Dendritic cell treated with granulocyte-macrophage colony-stimulating factor and Interleukin-4, amounts not matched to agents 40 ng/mL and 50 ng/mL, for 4 days (primary cell): ENCODE data around the gene DHX32.
"Not testable (repeated sequence)": the region's sequence is repeated elsewhere in the genome, so short reads cannot be mapped to it uniquely, and the experiment has no call there.

Source experiments
- H3K27ac Mint-ChIP-seq: one replicate; pipeline ENCODE4 v1.8.0; 2022; ENCODE audit warnings: mild to moderate bottlenecking, mixed read lengths
- H3K27me3 Mint-ChIP-seq: one replicate; pipeline ENCODE4 v1.8.0; 2022; ENCODE audit warnings: mild to moderate bottlenecking, mixed read lengths
- H3K36me3 Mint-ChIP-seq: one replicate; pipeline ENCODE4 v1.8.0; 2022; ENCODE audit warnings: low read depth, mixed read lengths
- H3K4me1 Mint-ChIP-seq: one replicate; pipeline ENCODE4 v1.8.0; 2022; ENCODE audit warnings: low read depth, mixed read lengths
- H3K4me3 Mint-ChIP-seq: one replicate; pipeline ENCODE4 v1.8.0; 2022; ENCODE audit warnings: mild to moderate bottlenecking, moderate library complexity, mixed read lengths
- H3K9me3 Mint-ChIP-seq: one replicate; pipeline ENCODE4 v1.8.0; 2022; ENCODE audit warnings: mixed read lengths
- intact Hi-C: fragments of 100-400 bp; cut with micrococcal nuclease; formaldehyde crosslinking; loops from one replicate; pipeline ENCODE4 v1.15.0; 2022

DHX32 gene

DNA sequence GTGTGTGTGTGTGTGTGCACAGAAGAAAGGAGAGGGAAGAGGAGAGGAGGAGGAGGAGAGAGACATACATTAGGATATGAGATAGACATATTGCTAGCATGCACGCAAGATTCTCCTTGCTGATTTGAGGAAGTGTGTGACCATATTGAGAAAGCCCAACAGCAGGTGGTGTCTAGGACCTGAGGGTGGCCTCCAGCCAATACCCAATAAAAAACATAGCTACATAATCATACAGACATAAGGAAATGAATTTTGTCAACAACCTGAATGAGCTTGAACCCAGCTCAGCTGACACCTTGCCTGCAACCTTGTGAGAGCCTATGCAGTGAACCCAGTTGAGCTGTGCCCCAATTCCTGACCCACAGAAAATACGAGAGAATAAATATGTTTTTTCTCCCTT lies 26.5 kb upstream of the DHX32 start:
- H3K4me3 Mint-ChIP-seq, H3K27ac Mint-ChIP-seq, H3K36me3 Mint-ChIP-seq, H3K9me3 Mint-ChIP-seq, H3K4me1 Mint-ChIP-seq, H3K27me3 Mint-ChIP-seq, intact Hi-C loops: not testable (repeated sequence)

DNA sequence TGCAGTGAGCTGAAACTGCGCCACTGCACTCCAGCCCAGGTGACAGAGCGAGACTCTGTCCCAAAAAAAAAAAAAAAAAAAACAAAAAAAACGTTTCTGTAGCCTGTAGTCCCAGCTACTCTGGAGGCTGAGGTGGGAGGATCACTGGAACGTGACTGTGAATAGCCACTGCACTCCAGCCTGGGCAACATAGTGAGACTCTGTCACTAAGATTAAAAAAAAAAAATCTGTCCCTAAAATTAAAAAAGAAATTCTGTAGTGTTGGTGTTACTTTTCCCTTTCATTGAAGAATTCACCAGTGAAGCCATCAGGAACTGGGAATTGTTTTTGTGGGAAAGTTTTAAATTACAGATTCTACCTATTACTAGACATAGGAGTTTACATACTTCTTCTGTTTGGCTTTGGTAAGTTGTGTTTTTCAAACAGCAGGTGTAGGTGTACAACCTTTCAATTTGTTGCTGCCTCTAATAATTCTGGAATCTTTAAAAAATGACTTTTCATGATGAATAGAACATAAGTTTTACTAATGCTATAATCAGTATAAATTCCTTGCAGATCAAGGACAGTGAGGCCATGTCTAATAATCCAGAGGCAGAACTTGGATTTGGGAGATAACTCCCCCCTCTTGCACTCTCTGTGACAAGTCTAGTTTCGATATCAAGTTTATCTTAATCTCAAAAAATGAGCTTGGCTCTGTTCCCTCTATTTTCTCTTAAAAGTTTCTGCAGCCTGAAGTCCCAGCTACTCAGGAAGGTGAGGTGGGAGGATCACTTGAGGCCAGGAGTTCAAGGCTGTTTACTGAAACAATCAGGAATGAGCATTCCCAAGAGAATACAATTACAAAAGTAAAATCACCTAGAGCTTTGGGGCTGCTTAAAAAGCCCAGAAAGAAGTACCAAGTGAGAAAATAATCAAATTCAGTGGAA lies 24.2 kb upstream of the DHX32 start:
- H3K4me1 Mint-ChIP-seq, H3K36me3 Mint-ChIP-seq, intact Hi-C loops, H3K27me3 Mint-ChIP-seq, H3K27ac Mint-ChIP-seq, H3K9me3 Mint-ChIP-seq, H3K4me3 Mint-ChIP-seq: not testable (repeated sequence)

DNA sequence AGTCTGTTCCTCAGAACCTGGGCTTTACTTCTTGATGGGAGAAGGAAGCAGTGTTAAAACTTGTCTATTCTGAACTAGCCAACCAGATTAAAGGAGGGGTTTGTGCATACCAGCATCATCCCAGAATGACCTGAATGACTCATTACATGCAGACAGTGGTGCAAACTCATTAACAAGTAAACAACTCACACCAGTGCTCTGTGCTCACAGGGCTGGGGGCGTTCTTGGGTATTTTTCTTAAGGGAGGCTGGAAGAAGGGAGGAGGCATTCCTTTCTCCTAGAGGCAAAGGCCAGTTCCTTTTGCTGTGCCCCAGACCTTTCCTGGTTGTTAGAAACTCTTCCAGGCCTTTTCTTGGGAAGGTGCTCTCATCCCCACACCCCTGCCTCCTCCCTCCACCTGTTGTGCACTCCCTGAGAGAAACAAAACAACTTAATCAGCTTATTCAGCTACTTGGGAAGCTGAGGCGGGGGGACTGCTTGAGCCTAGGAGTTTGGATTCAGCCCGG lies 22.1 kb upstream of the DHX32 start:
- H3K4me3 Mint-ChIP-seq, H3K27ac Mint-ChIP-seq, H3K9me3 Mint-ChIP-seq, intact Hi-C loops, H3K36me3 Mint-ChIP-seq, H3K27me3 Mint-ChIP-seq, H3K4me1 Mint-ChIP-seq: not testable (repeated sequence)

DNA sequence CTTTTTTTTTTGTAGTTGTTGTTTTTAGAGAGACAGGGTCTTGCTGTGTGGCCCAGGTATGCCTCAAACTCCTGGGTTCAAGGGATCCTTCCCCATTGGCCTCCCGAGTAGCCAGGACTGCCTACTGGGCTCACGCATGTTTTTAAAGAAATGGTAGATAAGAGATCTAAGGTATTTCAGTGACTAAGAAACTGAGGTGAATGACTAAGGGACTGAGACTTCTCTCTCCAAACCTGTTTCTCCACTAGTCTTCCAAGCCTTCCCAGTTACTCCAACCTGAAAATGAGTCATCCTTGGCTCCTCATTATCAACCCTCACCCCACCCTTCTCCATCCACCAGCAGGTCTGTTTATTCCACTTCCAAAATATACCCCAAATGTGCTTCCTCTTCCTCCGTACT lies 19.9 kb upstream of the DHX32 start:
- H3K4me3 Mint-ChIP-seq, H3K27ac Mint-ChIP-seq, H3K27me3 Mint-ChIP-seq, H3K36me3 Mint-ChIP-seq, intact Hi-C loops, H3K9me3 Mint-ChIP-seq: not testable (repeated sequence)
- peaks cover 13% of the 10 kb centered on the region for H3K4me1 Mint-ChIP-seq

DNA sequence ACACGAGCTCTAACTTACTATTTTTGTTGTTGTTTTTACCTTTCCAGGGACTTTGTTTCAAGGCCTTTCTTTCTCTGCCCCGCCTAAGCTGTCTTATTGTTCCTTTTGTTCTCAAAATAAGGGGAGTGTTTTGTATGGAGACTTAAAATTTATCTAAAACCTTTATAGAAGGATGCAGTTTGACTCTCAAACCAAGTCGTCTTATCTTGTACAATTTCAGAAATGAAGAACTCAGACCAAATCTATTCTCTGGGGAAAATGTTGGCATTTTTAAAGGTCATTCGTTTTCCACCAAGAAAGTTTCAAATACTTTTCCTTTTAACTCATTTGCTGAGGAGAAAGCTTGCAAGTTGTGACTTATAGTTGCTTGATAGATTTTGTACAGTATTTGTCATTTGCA lies 16.2 kb upstream of the DHX32 start:
- H3K36me3 Mint-ChIP-seq, H3K27ac Mint-ChIP-seq, H3K9me3 Mint-ChIP-seq, H3K27me3 Mint-ChIP-seq, H3K4me3 Mint-ChIP-seq: not testable (repeated sequence)
- intact Hi-C loops: loop anchor here (5.0 kb wide), 1 partner anchor 180 kb away; the partner anchor contains the start of gene EDRF1
- peaks cover 19% of the 10 kb centered on the region for H3K4me1 Mint-ChIP-seq

DNA sequence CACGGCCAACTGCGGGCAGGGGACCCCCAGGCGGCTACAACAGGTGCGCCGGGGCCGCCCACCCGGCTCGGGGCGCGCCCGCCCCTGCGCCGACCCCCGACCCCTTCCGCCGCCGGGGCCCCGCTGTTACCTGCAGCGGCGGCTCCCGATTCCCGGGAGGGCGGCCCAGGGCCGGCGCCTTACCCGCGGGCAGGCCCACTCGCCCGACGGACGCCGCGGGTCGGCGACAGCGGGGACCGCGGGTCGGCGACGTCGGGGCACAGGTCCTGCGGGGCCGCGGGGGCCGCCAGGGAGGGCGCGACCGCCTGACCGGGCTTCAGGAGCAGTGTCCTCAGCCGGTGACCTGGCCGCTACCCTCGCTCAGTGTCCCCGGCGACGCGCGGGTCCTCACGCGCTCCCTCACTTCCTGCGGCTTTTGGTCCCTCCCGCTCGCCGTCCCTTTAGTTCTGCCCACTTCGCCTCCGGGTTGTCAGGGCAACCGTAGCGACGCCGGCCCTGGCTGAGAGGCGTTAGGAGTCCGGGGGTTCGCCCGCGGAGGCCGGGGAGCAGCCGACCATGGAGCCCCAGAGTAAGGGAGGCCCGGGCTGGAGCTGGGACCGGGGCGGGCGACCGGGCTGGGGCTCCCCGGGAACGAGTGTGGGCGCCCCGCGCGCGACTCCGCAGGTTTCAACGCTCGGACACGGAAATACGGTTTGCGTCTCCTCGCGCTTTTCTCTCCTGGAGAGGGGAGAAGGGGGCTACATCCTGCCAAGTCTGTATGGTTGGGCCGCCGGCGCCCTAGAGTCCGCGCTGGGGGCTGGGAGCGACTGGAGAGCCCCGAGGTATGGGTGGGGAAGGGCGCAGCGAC lies 15.2 kb upstream of the DHX32 start, which contains the start of gene FANK1:
Gene FANK1 (plus strand): TSS at position 477 of the 847 bp plus-strand sequence. CDS start 79 bp downstream, at position 556.
- not testable (repeated sequence) for H3K36me3 Mint-ChIP-seq, H3K27me3 Mint-ChIP-seq, H3K9me3 Mint-ChIP-seq
- intact Hi-C loops: loop anchor here (5.0 kb wide), 1 partner anchor 179 kb away; the partner anchor contains the start of gene EDRF1
- Mint-ChIP-seq H3K4me1 (peaks cover 19% of the 10 kb centered on the region), H3K27ac (peak within 1 kb of the TSS; percentile 69), H3K4me3 (peak within 1 kb of the TSS; percentile 93)

DNA sequence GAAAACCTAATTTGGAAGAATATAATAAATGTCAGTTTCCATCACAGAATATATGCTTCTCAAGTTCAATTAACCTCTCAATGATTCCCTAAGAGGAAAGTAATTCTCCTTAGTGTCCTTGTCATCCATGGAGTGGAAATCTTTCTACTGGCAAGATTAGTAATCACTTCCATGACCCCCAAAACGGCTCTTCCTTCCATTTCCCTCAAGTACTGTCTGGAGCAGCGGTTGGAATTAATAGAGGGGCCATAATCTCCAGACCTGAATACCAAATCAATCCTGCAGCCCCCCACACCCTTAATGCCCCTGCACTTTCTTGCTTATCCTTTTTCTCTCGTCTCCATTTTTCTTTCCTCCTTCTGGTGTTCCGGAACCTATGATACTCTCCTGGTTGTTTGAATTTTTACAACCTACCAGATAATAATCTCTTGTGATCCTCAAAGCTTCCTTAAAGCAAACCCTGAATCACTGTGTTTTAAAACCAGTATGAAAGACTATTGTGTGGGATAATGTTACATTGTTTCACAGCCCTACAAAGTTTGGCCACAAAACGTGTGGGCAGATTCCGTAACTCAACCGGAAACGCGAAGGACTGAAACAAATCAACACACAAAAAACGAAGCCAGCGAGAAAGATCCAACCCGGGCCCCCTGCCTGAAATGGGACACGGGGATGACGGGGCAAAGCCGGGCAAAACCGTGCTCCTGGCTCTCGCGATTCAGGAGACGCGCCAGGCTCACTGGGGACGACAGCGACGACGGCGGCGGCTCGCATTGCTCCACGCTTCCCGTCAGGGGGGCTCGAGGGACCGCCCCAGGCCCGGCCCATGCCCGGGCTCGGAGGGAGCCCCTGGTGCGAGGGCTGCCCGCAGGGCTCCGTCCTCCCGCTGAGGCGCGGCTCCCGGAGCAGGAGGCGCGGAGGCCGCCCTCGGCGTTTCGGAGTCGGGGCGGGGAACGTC lies 14.3 kb upstream of the DHX32 start:
- not testable (repeated sequence) for H3K27me3 Mint-ChIP-seq, H3K9me3 Mint-ChIP-seq, H3K36me3 Mint-ChIP-seq
- Mint-ChIP-seq H3K4me3 (peak overlapping the region; percentile 77), H3K27ac (peak overlapping the region; percentile 52), H3K4me1 (peaks cover 19% of the 10 kb centered on the region)
- intact Hi-C loops: loop anchor here (5.0 kb wide), 1 partner anchor 178 kb away; the partner anchor contains the start of gene EDRF1

DNA sequence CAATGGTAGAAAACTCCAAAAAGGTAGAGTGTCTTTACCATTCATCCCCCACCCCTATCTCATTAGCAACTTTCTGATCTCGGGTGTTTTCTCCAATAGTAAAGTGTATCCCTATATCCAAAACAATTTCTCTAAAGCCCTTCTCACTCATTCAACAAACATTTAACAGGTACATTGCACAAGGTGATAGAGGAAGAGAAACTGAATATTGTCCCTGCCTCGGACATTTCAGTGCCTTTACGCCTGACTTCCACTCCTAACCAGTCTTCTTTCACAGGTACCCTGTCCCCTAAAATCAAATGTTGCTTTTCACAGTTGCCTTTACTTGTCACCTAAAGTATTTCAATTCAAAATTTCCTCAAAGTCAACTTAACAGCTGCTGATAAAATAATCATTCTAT lies 13.1 kb upstream of the DHX32 start:
- H3K9me3 Mint-ChIP-seq, H3K27ac Mint-ChIP-seq, H3K36me3 Mint-ChIP-seq, intact Hi-C loops, H3K4me3 Mint-ChIP-seq, H3K27me3 Mint-ChIP-seq: not testable (repeated sequence)
- H3K4me1 Mint-ChIP-seq: peaks cover 19% of the 10 kb centered on the region

DNA sequence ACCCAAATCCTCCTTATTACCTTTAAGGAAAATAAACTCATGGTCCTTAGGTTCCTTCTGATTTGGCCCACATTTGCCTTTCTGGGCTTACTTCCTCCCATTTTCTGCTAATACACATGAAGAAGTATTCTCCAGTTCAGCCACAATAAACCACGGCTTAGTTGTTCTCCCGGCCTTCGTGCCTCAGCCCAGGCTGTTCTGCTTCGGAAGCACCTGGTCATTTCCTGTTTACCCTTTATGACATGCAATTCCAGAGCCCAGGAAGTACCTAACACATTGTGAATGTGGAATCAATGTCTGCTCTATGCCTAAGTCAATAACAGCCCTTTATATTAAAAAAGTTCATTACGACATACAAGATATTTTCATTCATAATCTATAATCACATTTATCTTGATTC lies 11.3 kb upstream of the DHX32 start:
- H3K27me3 Mint-ChIP-seq, intact Hi-C loops, H3K27ac Mint-ChIP-seq, H3K4me3 Mint-ChIP-seq, H3K9me3 Mint-ChIP-seq, H3K36me3 Mint-ChIP-seq: not testable (repeated sequence)
- peaks cover 14% of the 10 kb centered on the region for H3K4me1 Mint-ChIP-seq

DNA sequence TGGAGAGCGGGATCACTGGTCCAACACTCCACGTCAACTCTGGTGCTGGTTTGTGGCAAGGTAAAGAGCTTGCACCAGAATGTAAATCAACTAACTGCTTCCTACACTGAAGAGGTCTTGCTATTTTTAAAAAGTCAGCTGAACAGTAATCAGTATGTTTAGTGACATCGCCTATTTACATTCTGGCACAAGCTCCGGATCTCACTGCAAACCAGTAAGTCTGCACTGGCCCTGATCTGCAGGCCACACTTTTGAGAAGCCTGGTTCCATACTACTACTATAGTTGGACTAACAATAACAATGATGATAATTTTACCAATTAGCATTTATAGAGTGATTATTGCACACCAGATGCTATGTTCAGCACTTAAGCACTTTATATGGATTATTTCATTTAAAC lies 8.3 kb upstream of the DHX32 start:
- H3K4me1 Mint-ChIP-seq, intact Hi-C loops, H3K9me3 Mint-ChIP-seq, H3K27ac Mint-ChIP-seq, H3K27me3 Mint-ChIP-seq, H3K4me3 Mint-ChIP-seq, H3K36me3 Mint-ChIP-seq: not testable (repeated sequence)

DNA sequence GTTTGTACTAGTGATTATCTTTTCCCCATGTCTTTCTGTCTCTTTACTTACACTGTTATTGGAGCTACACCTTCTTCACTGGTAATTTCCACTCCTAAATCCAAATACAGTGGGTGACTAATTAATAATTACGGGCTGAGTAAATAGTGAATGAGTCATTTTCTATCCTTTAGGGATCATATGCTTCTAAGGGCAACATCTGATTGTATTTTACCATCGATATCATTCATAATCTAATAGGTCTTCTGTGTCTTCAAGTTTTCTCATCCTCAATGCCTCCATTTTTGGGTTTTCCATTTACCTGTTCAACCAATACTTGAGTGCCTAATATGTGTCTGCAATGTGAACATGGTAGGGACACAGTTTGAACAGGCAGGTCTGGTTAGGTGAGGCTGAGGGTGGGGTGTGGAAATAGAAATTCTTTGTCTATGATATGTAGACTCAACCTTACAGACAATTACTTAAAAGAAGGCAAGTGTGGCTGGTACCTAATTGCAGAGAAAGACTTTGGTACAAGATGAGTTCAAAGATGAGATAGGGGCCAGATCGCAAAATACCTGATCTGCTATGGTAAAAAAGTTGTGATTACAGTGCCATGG lies 5.9 kb upstream of the DHX32 start:
- no peak overlapping the region for H3K4me3 Mint-ChIP-seq
- intact Hi-C loops: no loop called here
- no peaks in the 10 kb centered on the region for H3K4me1 Mint-ChIP-seq
- H3K27ac Mint-ChIP-seq: no peak overlapping the region
- no peaks in the 10 kb centered on the region for H3K36me3 Mint-ChIP-seq
- no peaks in the 10 kb centered on the region for H3K9me3 Mint-ChIP-seq
- no peaks in the 10 kb centered on the region for H3K27me3 Mint-ChIP-seq

DNA sequence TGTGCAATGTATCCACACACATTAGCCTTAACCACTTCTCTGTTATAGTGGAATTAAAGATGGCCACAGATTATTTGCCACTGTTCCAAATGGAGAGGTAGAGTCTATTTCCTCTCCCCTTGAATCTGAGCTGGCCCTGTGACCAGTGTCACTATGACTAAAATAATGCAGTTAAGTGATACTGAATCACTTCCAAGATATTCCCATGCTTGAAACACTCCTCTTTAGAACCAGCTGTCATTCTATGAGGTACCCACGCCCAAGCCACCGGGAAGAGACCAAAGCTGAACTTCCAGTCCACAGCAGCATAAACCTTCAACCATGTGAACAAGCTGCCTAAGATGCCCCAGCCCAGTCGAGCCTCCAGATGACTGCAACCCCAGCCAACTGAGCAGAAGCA lies 2.1 kb upstream of the DHX32 start:
- H3K4me1 Mint-ChIP-seq: no peaks in the 10 kb centered on the region
- intact Hi-C loops: no loop called here
- peaks cover 25% of the 10 kb centered on the region for H3K36me3 Mint-ChIP-seq
- no peak overlapping the region for H3K27ac Mint-ChIP-seq
- H3K4me3 Mint-ChIP-seq: no peak overlapping the region
- no peaks in the 10 kb centered on the region for H3K9me3 Mint-ChIP-seq
- H3K27me3 Mint-ChIP-seq: no peaks in the 10 kb centered on the region

DNA sequence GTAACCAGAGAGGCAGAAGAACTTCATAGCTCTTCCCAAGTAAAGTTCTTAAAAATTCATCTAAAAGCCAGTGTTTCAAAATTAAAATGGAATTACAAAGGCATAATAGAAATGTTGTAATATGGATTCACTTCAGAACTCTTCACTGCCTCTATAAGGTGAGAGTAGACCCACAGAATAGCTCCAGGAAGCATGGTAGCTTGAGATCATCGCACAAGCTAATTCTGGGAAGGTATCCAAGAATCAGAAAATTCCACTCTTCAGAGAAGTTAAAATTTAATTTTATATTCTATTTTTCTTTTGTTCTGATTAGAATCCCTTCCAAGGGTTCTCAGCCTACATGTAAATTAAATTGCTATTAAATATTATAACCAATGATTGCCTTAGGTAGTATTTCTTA lies 1.5 kb upstream of the DHX32 start:
- Mint-ChIP-seq H3K27ac (no peak overlapping the region), H3K27me3 (no peaks in the 10 kb centered on the region)

More for the DNA sequence above, 1.5 kb upstream of the DHX32 start:
- peaks cover 27% of the 10 kb centered on the region for H3K36me3 Mint-ChIP-seq
- H3K4me1 Mint-ChIP-seq: no peaks in the 10 kb centered on the region
- no peaks in the 10 kb centered on the region for H3K9me3 Mint-ChIP-seq
- intact Hi-C loops: no loop called here
- no peak overlapping the region for H3K4me3 Mint-ChIP-seq
